BLaER1 treated with 17β-estradiol and CSF1 and Interleukin-3, amounts not matched to agents 10 nM and 100 nM (cell line): Measurements from ENCODE around the gene CEP55.

ENCODE experiments used
- H3K27ac ChIP-seq, 11 experiments: shearing (Covaris generic); formaldehyde crosslinking; 2 replicates each; pipeline ENCODE4 v1.8.1; 2022
- H3K27me3 ChIP-seq, 11 experiments: shearing (Covaris generic); formaldehyde crosslinking; 2 replicates each; pipeline ENCODE4 v1.8.1; 2022
- H3K36me3 ChIP-seq, 11 experiments: shearing (Covaris generic); formaldehyde crosslinking; 2 replicates each; pipeline ENCODE4 v1.8.1; 2022
- H3K4me1 ChIP-seq, 10 experiments: shearing (Covaris generic); formaldehyde crosslinking; 2 replicates each; pipeline ENCODE4 v1.8.1; 2022
- H3K4me2 ChIP-seq, 11 experiments: shearing (Covaris generic); formaldehyde crosslinking; 2 replicates each; pipeline ENCODE4 v1.8.1; 2022
- H3K4me3 ChIP-seq, 10 experiments: shearing (Covaris generic); formaldehyde crosslinking; 2 replicates each; pipeline ENCODE4 v1.8.1; 2022
- H3K9ac ChIP-seq, 11 experiments: shearing (Covaris generic); formaldehyde crosslinking; 2 replicates each; pipeline ENCODE4 v1.8.1; 2022
- H3K9me3 ChIP-seq, 11 experiments: shearing (Covaris generic); formaldehyde crosslinking; replicated peaks in 1 of 11; 2 replicates each; pipeline ENCODE4 v1.8.1; 2022
- H4K20me1 ChIP-seq, 11 experiments: shearing (Covaris generic); formaldehyde crosslinking; 2 replicates each; pipeline ENCODE4 v1.8.1; 2022
- Cebpa-rat ChIP-seq, 11 experiments: shearing (Covaris generic); IDR thresholded peaks; 2 replicates each; pipeline ENCODE4 v1.8.1; 2022

Gene CEP55

DNA sequence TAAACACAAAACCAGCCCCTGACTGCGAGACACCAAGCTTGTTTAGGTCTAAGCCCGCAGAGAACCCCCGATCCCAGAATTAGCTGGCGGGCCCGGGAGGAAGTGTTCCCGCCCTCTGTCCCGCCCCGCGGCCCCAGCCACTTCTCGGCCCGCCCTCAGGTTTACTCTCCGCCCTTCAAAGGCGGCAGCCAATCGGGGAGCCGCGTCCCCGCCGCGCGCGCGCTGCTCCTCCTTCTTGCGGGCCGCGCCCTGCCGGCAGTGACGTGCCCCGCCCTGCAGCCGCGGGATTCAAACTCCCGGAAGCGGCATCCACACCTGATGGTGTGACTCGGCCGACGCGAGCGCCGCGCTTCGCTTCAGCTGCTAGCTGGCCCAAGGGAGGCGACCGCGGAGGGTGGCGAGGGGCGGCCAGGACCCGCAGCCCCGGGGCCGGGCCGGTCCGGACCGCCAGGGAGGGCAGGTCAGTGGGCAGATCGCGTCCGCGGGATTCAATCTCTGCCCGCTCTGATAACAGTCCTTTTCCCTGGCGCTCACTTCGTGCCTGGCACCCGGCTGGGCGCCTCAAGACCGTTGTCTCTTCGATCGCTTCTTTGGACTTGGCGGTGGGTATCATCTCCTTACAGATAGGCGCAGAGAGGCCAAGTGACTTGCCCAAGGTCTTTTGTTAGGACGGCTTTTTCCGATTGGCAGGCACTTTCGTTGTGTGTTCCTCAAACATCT, at the start of gene CEP55:
CEP55 (plus strand) TSS at position 291 of the 720 bp plus-strand sequence. CDS start 3,440 bp downstream, outside the sequence.
- TF ChIP-seq Cebpa-rat (IDR thresholded peaks at IDR 0.05), result no peak
- Histone ChIP-seq H3K36me3 (peaks cover 0 to 24% (median 17%) of the 10 kb centered on the region in 11 experiments; a peak in 13 of 22 replicates), H3K27ac (peak within 1 kb of the TSS in 10 of 11 experiments; percentile 47 to 90 (median 84); a peak in 20 of 22 replicates), H3K9me3 (no peaks in the 10 kb centered on the region), H4K20me1 (0 out of 22 replicates have a peak, but pooled peaks cover 0 to 3% (median 0%) of the 10 kb centered on the region in 11 experiments), H3K4me2 (peak within 1 kb of the TSS; percentile 79 to 94 (median 89)), H3K4me3 (peak within 1 kb of the TSS; percentile 60 to 83 (median 77)), H3K4me1 (peaks cover 17 to 37% (median 25%) of the 10 kb centered on the region in 10 experiments), H3K9ac (peak within 1 kb of the TSS; percentile 35 to 89 (median 84); a peak in 21 of 22 replicates), H3K27me3 (0 out of 22 replicates have a peak, but pooled peaks cover 0 to 3% (median 0%) of the 10 kb centered on the region in 11 experiments)

- no peak for TF ChIP-seq Cebpa-rat (IDR thresholded peaks at IDR 0.05)
- Histone ChIP-seq H3K9ac (no peak overlapping the region), H3K4me2 (no peak overlapping the region), H3K9me3 (no peaks in the 10 kb centered on the region), H3K36me3 (peaks cover 0 to 27% (median 0%) of the 10 kb centered on the region in 11 experiments; a peak in 3 of 22 replicates), H3K4me3 (no peak overlapping the region), H3K27ac (no peak overlapping the region), H3K4me1 (peaks cover 0 to 20% (median 0%) of the 10 kb centered on the region in 10 experiments; a peak in 6 of 20 replicates), H3K27me3 (no peaks in the 10 kb centered on the region), H4K20me1 (no peaks in the 10 kb centered on the region)
Observed at GRCh38 chr10:93447019-93447418, 49.4 kb upstream of the CEP55 start.

DNA sequence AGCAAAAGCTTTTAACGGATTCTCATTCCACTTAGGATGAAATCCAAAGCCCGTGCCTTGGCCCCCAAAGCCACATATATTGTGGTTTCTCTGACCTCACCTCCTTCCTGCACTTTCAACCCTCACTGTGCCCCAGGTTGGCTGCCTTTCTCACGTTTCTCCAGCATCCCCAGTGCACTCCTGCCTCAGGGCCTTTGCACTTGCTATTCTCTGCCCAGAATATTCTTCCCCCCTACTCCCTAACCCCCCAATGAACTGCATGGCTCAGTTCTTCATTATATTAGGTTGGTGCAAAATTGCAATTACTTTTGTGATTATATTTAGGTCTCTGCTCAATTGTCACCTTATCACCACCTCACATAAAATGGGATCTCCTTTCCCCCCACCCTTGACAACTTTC, 48.4 kb upstream of the CEP55 start:
- Histone ChIP-seq H3K9ac (no peak overlapping the region), H3K27ac (no peak overlapping the region), H3K9me3 (no peaks in the 10 kb centered on the region), H3K4me1 (peaks cover 0 to 10% (median 0%) of the 10 kb centered on the region in 10 experiments; a peak in 5 of 20 replicates), H3K36me3 (peaks cover 0 to 27% (median 0%) of the 10 kb centered on the region in 11 experiments; a peak in 3 of 22 replicates), H3K4me2 (no peak overlapping the region), H4K20me1 (no peaks in the 10 kb centered on the region), H3K4me3 (no peak overlapping the region), H3K27me3 (no peaks in the 10 kb centered on the region)
- no peak for TF ChIP-seq Cebpa-rat (IDR thresholded peaks at IDR 0.05)

- Histone ChIP-seq H3K27me3 (no peaks in the 10 kb centered on the region), H3K9me3 (no peaks in the 10 kb centered on the region), H3K36me3 (peaks cover 0 to 32% (median 0%) of the 10 kb centered on the region in 11 experiments; a peak in 4 of 22 replicates), H3K27ac (no peak overlapping the region), H4K20me1 (no peaks in the 10 kb centered on the region), H3K9ac (no peak overlapping the region), H3K4me1 (no peaks in the 10 kb centered on the region), H3K4me3 (no peak overlapping the region), H3K4me2 (no peak overlapping the region)
- TF ChIP-seq Cebpa-rat (IDR thresholded peaks at IDR 0.05), result no peak
Observed at GRCh38 chr10:93451244-93451947, 45.0 kb upstream of the CEP55 start.

DNA sequence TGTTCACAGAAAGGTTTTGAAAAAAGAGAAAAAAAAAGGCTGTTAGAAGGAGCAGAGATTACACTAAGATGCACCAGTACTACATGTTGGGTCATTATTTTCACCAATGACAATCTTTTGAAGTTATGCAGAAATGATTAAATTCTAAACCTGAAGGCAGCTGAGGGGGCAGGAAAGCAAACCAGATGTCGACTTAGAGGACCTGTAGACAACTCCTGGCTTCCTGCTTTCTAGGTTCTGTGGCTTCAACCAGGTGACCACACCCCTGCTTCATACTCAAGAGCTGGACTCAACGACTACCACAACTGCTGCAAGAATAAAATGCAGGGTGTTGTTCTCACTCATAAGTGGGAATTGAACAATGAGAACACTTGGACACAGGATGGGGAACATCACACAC, 44.3 kb upstream of the CEP55 start:
- no peak for TF ChIP-seq Cebpa-rat (IDR thresholded peaks at IDR 0.05)
- H3K9ac ChIP-seq, result no peak overlapping the region
- no peak overlapping the region for H3K4me2 ChIP-seq
- H3K27ac ChIP-seq, result no peak overlapping the region
- no peaks in the 10 kb centered on the region for H4K20me1 ChIP-seq
- peaks cover 0 to 36% (median 0%) of the 10 kb centered on the region in 11 experiments; a peak in 4 of 22 replicates for H3K36me3 ChIP-seq
- no peak overlapping the region for H3K4me3 ChIP-seq
- H3K4me1 ChIP-seq, result no peaks in the 10 kb centered on the region
- H3K9me3 ChIP-seq, result no peaks in the 10 kb centered on the region
- H3K27me3 ChIP-seq, result no peaks in the 10 kb centered on the region

- no peak overlapping the region for H3K4me2 ChIP-seq
- H3K27ac ChIP-seq, result no peak overlapping the region
- H4K20me1 ChIP-seq, result no peaks in the 10 kb centered on the region
- H3K36me3 ChIP-seq, result peaks cover 0 to 36% (median 0%) of the 10 kb centered on the region in 11 experiments; a peak in 4 of 22 replicates
- peaks cover 0 to 12% (median 0%) of the 10 kb centered on the region in 10 experiments; a peak in 7 of 20 replicates for H3K4me1 ChIP-seq
- no peak for TF ChIP-seq Cebpa-rat (IDR thresholded peaks at IDR 0.05)
- no peaks in the 10 kb centered on the region for H3K9me3 ChIP-seq
- no peaks in the 10 kb centered on the region for H3K27me3 ChIP-seq
- H3K9ac ChIP-seq, result no peak overlapping the region
- no peak overlapping the region for H3K4me3 ChIP-seq
Observed at GRCh38 chr10:93454146-93454545, 42.3 kb upstream of the CEP55 start.

DNA sequence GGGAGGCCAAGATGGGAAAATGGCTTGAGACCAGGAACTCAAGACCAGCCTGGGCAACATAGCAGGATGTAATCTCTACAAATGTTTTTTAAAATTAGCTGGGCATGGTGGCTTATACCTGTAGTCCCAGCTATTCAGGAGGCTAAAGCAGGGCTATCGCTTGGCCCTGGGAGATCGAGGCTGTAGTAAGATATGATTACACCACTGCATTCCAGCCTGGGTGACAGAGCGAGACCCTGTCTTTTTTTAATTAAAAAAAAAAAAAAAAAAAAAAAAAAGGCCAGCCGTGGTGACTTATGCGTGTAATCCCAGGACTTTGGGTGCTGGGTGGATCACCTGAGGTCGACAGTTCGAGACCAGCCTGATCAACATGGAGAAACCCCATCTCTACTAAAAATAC, 41.7 kb upstream of the CEP55 start:
- no peak for TF ChIP-seq Cebpa-rat (IDR thresholded peaks at IDR 0.05)
- Histone ChIP-seq H3K9ac (no peak overlapping the region), H3K4me2 (no peak overlapping the region), H3K4me3 (no peak overlapping the region), H3K36me3 (peaks cover 0 to 30% (median 0%) of the 10 kb centered on the region in 11 experiments; a peak in 4 of 22 replicates), H3K27me3 (no peaks in the 10 kb centered on the region), H3K4me1 (peaks cover 0 to 16% (median 0%) of the 10 kb centered on the region in 10 experiments; a peak in 7 of 20 replicates), H3K9me3 (no peaks in the 10 kb centered on the region), H4K20me1 (no peaks in the 10 kb centered on the region), H3K27ac (no peak overlapping the region)

GRCh38 chr10:93456480-93456879, 39.9 kb upstream of the CEP55 start:
- no peaks in the 10 kb centered on the region for H3K27me3 ChIP-seq
- H3K9me3 ChIP-seq, result no peaks in the 10 kb centered on the region
- H3K36me3 ChIP-seq, result peaks cover 0 to 13% (median 0%) of the 10 kb centered on the region in 11 experiments; a peak in 2 of 22 replicates
- H3K4me1 ChIP-seq, result peaks cover 7 to 21% (median 9%) of the 10 kb centered on the region in 10 experiments; a peak in 19 of 20 replicates
- H4K20me1 ChIP-seq, result no peaks in the 10 kb centered on the region
- TF ChIP-seq Cebpa-rat (IDR thresholded peaks at IDR 0.05), result no peak
- H3K27ac ChIP-seq, result no peak overlapping the region
- H3K4me2 ChIP-seq, result no peak overlapping the region
- H3K4me3 ChIP-seq, result no peak overlapping the region
- H3K9ac ChIP-seq, result no peak overlapping the region

DNA sequence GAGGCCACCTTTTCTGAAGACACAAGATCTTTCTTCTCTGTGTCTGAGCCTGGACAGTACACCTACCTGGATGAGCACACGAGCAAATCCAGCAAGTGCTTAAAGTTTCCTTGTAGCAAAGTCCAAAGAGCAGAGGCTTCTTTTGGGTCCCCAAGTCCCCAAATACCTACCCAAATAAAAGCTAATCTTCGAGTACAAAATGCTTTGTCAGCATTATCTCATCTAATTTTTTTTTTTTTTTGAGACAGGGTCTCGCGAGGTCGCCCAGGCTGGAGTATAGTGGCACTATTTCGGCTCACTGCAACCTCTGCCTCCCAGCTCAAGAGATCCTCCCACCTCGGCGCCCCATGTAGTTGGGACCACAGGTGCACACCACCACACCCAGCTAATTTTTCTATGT, 38.9 kb upstream of the CEP55 start:
- H4K20me1 ChIP-seq, result no peaks in the 10 kb centered on the region
- no peaks in the 10 kb centered on the region for H3K27me3 ChIP-seq
- H3K4me2 ChIP-seq, result no peak overlapping the region
- no peak overlapping the region for H3K27ac ChIP-seq
- H3K36me3 ChIP-seq, result peaks cover 0 to 9% (median 0%) of the 10 kb centered on the region in 11 experiments; a peak in 2 of 22 replicates
- no peak overlapping the region for H3K4me3 ChIP-seq
- H3K9me3 ChIP-seq, result no peaks in the 10 kb centered on the region
- no peak overlapping the region for H3K9ac ChIP-seq
- H3K4me1 ChIP-seq, result peaks cover 15 to 31% (median 19%) of the 10 kb centered on the region in 10 experiments; a peak in 19 of 20 replicates
- TF ChIP-seq Cebpa-rat (IDR thresholded peaks at IDR 0.05), result no peak
